HG03469 (cell line): Measurements from ENCODE around the gene LPP.

Source experiments
- ATAC-seq: cut with Tn5 transposase; IDR thresholded peaks from one replicate; pipeline ENCODE4 v1.9.1; 2021; ENCODE audit warnings: mild to moderate bottlenecking, moderate library complexity, moderate number of reproducible peaks; ENCODE audit not compliant: unreplicated experiment

The LPP gene

DNA sequence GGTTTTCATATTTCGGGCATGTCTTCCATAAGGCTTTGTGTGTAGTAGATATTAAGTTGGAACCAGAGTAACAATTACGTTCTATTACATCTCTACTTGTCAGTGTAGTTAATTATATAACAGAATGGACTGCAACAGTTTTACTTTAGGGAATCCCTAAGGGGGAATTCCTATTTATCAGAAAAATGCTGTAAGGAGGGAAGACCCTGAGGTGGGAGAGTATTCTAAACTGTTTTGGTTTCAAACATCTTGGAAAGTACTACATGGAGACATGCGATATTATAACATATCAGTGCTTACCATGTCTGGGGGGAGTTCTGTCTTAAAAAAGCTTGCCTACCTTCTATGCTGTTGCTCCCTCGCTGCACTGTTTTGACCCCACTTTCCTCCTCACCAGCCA lies 238.1 kb downstream of the LPP start:
- no peak for ATAC-seq

DNA sequence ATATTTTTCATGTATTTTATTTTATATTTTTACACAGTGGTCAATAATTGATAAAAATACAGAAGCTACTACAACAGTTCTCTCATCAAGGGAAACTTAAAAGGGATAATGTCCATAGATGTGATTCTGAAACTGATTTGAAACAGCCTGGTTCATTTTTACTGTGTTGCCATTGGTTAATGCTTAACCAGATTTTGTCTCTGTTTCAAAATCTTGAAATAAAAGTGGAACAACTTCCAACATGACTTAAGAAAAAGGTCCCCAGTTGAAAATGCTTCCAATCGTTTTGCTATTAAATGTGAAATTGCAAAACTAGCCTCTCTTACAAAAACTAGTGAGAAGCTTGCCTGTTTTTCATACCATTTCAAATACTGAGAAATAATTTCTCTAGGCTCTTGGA lies 240.7 kb downstream of the LPP start:
- ATAC-seq: no peak

DNA sequence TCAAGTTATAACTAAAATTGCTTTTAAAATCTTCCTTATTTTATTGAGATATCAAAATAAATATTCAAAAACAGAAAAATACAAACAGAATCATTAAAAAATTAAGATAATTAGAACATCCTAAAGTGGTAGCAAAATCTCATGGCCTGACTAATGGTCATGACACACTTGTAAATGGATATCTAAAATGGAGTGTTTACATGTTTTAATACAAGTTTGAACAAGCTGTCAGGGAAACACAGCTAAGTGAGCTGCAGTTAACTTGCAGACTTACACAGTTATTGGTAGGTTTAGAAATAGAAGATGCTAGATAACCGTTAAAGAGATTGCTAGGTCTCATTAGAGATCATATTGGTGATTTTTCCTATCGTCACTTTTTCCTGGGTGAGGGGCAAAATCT lies 242.3 kb downstream of the LPP start:
- no peak for ATAC-seq

DNA sequence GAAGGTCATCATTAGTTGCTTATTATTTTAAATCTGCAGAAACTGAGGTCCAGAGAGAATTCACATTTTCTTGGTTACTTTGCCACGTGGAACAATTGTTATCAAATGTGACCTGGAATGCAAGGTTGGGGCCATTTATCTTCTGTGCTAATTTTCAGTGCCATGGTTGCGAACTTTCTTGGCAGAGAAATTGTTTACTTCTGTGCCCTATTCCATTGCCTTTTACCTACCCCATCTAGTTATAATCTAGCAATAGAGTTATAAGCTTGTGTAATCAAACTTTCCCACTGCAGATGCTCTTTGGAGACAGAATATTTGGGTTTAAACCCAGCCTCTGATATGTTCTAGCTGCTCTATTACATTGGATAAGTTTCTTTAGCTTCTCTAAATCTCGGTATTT lies 242.9 kb downstream of the LPP start:
- ATAC-seq: no peak

DNA sequence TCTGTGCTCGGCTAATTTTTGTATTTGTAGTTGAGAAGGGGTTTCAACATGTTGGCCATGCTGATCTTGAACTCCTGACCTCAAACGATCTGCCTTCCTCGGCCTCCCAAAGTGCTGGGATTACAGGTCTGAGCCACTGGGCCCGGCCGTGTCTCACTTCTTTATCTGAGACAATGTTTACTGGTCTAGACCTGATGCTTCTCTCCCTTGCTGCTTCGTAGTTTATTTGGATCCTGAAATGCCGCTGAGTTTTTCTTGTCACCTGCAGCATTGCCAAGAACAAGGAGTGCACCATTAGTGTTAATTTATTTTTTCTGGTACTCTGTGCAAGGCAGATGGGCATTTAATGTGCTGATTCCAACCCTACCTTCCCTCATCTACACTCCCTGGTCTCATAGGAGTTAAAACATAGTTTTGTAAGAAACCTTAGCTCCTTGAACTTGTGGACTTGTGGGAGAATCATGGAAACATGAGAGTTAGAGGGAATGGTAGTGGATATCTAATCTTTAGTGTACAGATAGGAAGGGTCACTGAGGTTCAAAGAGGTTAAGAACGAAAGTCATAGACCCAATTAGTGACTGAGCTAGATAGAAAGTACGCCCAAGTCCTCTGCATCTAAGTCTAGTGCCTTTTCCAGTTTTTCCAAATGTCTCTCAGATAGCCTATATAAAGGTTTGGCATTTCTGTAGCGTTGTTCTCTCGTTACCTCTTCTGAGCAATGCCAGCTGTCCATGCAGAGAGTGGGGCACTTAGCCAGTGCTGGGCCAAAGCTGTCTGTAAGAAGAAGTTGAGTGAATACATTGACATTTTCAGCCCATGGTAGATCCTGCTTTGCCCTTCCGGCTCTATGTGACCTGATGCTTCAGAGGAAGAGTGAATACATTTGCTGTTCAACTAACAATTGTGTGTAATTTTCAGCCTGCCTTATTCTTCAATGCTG lies 244.1 kb downstream of the LPP start:
- no peak for ATAC-seq

DNA sequence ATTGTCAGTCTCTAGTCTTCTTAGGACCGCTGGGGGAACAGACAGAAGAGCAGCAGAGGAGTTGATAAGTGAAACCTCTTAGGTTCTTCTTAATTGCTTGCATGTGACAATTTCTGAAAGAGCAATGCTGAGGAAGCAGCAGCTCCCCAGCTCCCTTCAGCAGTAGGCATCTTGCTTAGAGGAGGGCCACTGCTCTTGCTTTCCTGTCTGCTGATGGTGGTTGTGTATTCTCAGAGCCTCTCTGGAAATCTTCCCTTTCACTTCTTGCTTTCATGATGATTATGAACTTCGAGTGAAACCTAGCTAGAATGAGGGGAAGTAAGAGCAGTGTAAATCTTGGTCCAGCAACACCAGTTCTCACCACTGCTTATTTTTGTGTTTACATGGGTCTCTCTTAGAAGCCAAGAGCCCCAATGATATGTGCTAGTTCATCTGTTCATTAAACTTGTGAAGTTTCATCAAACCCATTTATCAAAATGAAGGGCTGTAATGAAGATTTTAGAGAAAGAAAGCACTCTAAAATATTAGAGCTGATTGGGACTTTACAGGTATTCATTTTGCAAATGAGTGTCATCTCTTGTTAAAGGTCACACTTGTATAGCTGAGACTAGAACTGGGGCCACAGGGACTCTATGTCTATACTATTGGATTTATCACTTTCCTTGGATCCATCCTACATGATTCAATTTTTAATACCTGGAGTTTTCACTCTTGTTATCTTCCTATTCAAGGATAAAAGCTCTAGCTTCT lies 246.7 kb downstream of the LPP start:
- ATAC-seq: peak; percentile 92

DNA sequence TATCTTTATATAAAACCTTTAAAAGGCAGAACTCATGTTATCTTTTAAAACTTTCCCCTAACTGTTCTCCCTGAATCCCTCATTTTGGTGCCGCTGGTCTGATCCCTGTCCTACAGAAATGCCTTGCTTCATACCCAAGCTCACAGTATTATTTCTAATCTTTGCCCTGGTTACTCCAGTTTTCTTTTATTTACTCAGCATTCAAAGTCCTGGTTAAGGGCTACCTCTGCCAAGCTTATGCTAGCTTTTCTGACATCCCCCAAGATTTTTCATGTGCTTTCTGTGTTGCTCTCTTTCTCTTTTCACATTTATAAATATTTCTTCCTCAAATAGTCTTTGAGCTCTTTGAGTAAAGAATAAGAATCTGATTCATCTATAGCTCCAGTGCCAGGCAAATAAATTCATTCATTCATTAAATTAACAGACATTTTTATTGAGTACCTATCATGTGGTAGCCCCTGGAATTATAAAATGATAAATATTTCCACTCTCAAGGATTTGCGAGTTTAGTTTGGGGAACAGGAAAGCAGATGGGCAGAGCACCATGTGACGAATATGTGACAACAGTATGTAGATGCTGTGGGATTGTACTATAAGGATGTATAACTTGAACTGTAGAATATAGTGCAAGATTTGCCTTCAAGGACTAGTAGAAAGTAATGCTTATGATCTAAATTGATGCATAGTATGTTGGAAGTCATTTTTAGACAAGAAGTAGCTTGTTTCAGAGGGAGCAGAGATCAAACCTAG lies 247.5 kb downstream of the LPP start:
- ATAC-seq: no peak

DNA sequence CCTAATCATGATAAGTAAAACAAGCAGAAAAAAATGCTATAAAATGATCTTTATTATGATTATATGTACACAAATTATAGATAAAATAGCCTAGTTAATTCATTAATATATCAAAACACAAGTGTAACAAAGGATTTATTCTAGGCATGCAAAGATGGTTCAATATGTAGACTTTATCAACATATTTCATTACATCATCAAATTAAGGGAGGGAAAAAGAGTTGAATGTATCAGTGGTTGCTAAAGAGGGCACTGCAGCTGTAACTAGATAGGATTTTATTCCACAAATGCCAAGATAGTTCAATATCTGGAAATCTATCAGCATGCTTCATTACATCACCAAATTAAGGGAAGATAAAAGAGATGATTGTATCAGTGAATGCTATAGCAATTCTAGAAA lies 248.3 kb downstream of the LPP start:
- ATAC-seq: no peak

DNA sequence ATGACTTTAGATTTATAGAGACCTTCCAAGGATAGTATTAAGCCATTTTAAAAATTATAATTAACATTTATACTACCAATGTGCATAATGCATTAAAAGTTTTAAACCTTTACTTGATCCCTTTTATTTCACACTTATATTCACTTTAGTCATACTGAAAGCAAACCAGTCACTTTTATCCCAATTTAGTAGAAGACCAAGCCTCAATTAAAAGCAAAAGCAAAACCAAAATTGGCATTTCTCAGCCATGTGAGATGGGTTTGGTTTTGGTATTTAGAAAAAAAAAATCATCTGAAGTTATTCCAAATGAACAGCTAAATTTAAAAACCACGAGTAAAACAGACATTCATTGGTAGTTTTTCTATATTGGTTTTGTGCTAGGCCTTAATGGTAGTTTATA lies 249.4 kb downstream of the LPP start:
- ATAC-seq: no peak

DNA sequence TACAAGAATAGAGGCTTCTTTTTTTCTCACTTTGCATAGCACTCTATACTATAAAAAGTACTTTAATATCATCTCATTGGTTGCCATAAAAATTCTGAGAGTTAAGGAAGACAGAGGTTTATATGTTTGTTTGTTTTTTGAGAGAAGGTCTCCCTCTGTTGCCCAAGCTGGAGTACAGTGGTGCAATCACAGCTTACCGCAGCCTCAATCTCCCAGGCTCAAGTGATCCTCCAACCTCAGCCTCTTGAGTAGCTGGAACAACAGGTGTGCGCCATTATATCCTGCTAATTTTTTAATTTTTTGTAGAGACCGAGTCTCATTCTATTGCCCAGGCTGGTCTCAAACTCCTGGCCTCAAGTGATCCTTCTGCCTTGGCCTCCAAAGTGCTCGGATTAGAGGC lies 250.2 kb downstream of the LPP start:
- no peak for ATAC-seq

DNA sequence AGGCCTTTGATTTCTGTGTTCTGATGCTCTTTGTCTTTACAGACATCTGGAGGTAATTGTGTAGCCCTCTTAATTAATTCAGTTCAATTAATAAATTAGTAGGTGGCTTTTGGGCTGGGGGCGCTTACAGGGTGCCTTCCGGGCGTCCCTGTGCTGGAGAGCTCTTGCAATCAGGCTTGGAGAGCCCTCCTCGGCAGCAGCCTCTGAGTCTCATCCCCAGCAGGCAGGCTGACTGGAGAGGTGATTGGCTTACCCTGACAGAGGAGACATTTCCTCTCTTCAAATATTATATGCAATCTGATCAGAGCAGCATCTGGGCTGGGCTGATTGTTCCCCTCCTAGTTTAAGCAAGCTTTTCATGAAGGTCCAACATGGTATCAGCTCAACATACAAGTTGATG lies 250.7 kb downstream of the LPP start:
- no peak for ATAC-seq

DNA sequence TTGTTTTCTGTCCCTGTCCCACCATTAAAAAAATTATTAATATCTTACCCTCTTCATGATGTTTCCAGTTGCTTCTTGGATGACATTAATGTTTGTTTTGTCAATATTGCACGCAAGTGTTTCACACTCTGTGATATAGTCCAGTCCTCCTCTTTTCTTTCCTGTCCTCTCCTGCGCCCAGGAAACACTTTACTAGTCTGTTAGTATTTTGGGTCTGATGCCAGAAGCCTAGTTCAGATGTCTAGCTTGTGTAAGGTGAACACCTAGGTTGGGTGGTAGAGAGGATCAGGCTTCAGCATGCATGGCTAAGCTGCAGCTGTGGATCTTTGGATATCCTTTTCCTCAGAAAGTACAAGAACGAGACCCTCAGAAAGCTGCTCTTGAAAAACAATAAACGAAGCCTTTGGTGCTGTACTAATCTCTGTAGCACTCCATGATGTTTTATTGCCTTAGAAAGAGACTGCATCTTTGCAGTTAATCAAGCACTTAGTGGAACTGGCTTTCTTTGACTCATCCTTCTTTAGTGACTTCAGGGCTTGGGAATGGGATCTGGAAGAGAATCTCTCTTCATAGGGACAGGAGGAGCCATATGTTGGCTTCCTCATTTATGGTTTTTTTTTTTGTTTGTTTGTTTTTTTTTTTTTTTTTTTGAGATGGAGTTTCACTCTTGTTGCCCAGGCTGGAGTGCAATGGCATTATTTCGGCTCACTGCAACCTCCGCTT lies 253.4 kb downstream of the LPP start:
- no peak for ATAC-seq

DNA sequence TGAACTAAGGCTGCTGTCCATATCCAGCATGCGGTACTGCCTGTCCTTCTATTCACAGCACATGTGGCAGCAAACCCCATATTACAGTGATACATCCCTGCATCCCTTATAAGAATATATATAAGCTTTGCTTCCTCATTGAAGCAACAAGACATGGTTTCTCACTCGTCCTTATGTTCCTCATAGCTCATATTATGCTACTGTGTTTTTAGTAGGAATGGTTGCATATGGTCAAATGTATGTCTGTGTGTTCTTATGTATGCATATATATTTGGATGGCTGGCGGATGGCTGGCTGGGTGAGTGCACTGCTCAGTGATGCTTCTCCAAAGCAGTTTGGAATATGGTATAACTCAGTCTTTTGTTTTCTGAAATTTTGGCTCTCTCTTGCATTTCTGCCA lies 254.9 kb downstream of the LPP start:
- ATAC-seq: no peak

DNA sequence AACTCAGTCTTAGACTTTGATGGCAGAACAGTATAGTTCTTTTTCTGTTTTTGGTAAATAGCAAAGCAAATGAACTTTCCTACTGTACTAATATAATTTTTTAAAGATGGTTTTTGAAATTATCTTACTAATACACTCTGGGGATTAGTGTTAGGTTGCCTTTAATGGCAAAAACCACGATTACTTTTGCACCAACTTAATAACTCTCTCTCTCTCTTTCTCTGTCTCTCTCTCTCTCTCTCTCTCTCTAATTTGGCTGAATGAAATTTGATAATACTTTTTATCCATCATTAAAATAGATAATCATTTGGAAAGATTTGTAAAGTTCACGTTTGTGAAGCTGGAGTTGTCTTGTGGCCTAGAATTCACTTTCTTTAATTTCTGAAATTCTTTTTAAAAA lies 257.8 kb downstream of the LPP start:
- ATAC-seq: no peak

DNA sequence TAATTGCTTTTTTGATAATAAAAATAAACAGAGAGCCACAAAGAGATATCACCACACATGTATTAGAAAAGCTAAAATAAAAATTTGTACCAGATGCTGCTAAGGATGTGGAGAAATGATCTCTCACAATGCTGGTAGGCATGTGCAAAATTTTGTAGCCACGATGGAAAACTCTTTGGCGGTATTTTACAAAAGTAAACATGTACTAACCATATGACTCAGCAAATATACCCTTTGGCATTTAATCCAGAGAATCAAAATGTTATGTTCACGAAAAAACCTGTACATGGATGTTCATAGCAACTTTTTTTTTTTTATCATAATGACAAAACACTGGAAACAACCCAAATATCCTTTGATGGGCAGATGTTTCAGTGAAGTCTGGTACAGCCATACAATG lies 261.2 kb downstream of the LPP start:
- no peak for ATAC-seq

DNA sequence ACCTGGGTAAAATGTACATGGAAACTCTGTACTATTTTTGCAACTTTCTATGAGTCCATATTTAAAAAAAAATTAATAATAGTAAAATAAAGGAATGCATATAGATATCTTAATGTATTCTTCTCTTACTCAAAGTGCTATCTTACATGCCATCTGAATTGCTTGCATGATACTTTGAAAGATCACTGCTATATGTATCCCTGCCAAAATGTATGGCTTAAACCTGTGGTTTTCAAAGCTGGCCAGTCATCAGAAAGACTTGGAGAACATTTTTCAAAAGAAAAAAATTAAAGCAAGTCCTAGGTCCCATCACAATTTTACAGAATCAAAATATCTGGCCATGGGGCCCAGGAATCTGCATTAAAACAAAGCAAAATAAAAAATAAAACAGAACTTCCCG lies 262.1 kb downstream of the LPP start:
- no peak for ATAC-seq

DNA sequence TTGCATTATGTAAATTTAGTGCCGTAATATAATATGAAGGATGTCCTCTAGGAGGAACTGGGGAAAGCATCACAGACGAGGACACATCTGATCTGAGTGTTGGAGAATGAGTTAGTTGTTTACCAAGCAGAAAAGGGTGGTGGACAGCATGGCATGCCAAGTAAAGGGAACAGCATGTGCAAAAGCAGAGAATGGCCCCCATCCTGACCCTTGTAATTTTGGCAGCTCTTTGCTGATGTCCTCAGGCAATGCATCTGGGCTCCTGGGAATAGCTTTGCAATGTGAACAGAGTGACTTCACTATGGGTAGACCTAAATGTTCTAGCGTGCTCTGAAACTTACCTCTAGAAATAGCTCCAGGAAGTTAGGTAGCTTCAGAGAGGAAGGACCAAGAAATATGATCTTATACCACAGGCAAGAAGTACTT lies 263.3 kb downstream of the LPP start:
- ATAC-seq: no peak

DNA sequence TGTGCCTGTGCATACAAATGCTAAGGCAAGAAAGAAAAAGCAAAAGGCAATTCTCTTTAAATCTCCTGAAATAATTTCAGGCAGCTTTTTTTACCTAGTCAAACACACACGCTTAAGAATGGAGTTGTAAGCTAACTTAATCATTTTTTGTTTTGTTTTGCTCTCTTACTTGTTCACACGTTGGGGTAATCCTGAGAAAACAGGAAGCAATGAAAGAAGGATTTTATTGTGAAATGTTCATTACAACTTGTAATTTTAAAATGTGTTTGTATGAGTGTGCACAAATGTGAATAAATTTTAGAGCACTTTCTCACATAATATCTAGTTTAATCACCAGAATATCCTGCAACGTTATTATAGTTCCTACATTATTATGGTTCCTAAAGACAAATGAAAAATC lies 263.8 kb downstream of the LPP start:
- ATAC-seq: no peak

DNA sequence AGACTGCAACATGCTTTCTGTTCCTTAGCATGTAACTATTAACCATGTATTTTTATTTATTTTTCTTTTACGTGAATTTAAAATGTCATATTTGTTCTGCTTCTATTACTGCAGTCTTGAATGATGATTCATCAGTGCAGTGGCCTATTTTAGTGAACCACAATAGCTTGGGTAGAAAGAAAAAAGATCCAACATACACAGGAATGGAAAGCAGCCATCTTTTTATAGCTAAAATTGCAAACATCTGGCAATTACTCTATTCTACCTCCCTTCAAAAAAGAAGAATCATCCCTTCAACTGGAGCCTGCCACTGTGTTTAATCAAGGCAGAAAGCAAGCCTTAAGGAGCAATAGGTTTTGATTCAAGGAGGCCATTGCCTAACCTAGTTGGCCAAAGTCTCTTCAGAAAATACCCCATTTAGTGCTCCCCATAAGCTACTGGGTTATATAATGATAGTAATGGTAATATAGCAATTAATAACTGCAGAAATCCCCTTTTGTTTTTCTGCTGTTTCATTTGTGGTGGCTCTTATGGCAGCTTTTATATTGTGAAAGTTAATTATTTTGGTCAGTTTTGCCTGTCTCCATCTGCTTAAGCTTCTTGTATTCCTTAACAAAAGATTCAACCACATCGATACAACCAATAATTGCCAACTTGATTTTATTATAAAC lies 267.3 kb downstream of the LPP start:
- ATAC-seq: peak; percentile 10

DNA sequence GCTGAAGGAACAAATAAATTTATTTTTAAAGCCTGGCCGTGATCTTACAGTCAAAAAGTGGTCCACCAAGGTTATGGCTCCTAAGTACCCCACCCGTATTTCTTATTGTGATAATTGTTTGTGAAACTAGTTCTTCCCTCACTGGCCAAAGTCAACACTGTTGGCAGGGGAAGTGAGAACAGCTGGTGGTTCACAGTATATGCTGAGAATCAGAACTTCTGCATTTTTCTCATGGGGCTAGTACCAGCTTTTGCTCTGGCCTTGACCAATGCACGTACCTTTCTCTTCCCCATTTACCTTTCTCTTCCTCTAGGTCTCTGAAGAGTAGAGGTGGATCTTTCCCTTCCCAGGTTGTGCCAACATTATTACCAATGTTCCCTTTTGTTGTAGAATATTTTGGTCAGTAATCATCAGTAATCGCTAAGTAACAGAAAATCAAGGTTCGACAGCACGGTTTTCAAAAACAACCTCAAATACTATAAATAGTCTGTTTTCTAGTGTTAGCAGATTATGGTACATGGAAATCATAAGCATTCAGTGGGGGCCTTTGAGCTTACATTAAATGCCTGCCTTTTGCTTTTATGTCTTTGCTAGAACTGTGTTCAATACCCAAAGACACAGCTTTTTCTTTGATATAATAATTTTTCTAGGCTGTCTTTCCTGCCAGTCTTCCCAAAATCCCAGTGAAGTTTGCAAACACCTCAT lies 268.0 kb downstream of the LPP start:
- ATAC-seq: peak; percentile 99
